Uterus (tissue), 2 donors: ENCODE data around the gene ZNF653.

ENCODE experiments used
- CTCF ChIP-seq, 4 experiments: fragments of 200-600 bp in 2 of 4; fragments of 450-650 bp in 2 of 4; sonication (generic) in 2 of 4; IDR thresholded peaks; one replicate each; pipeline ENCODE4 v1.5.1; 2016 to 2019; ENCODE audit warnings: antibody characterized with exemption in 4 of 4, mild to moderate bottlenecking in 2 of 4, moderate library complexity in 1 of 4
- POLR2A ChIP-seq, 2 donors: fragments of 450-650 bp; IDR thresholded peaks; one replicate each; pipeline ENCODE4 v1.6.1; 2016; ENCODE audit warnings: antibody characterized with exemption in 2 of 2, mild to moderate bottlenecking in 1 of 2, moderate library complexity in 1 of 2

GRCh38 chr19:11550265-11550664 lies 44.6 kb upstream of the ZNF653 start:
- TF ChIP-seq CTCF (IDR thresholded peaks at IDR 0.05): no peak
- no peak for TF ChIP-seq POLR2A (IDR thresholded peaks at IDR 0.05)
